ENCODE data around the gene MYO3B.

MYO3B gene

GRCh38 chr2:170310876-170311502 lies 133.0 kb downstream of the MYO3B start:
- no peak for DNase-seq

DNA sequence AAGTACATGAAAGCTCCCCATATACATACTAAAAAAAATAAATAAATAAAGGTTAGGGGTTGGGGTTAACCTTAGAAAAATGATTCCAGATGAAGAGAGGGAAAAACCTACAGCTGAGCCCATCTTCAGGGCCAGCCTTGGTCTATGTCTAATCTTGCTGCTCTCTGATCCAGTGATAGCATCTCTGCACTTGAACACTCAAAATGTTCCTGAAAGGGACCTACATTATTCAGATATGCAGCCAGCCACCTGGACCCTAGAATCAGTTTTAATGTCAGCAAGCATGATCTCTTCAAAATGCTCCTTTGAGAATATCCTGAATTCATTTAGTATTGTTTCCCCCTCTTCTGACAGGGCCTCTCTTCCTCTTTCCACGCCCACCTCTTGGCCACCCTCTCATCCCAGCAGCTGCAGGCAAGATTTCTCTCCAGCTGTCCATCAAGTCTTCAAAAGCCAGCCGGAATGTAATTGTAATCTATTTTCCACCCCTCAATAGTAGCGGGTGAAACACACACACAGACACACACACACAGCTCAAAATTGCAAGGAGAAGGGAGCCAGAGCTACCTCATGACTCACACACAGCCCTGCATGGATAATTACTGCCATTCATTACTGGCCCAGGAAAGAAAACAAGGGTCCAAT lies 135.5 kb downstream of the MYO3B start:
- DNase-seq, result no peak

- no peak for DNase-seq
These were observed 136.0 kb downstream of the MYO3B start for GRCh38 chr2:170313992-170314348.

DNA sequence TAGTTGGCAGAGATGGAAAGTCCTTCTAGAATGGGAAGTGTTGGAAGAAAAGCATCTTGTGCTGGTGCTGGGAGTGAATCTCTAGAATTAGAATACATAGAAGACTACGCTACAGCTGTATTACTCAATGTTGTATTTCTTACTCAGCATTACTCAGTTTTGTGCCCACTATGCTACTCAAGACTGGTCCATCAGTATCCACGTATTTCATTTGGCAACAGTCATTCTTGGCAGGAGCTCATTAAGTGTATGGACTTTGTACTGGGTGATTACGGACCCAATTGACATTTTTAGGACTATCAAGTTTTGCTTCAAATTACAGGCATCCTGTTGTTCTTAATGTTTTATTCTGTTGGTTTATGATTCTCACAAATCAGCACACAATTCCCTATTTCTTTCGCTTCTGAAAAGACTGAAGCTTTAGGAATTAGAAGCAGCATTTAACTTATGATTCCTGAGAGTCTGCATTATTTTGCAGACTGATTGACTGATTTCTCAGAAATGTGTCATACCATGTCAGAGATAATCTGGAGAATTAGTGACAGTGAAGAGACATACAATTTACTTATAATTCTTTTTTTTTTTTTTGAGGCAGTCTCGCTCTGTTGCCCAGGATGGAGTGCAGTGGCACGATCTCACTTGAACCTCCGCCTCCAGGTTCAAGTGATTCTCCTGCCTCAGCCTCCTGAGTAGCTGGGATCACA lies 136.9 kb downstream of the MYO3B start:
- DNase-seq, result no peak

DNA sequence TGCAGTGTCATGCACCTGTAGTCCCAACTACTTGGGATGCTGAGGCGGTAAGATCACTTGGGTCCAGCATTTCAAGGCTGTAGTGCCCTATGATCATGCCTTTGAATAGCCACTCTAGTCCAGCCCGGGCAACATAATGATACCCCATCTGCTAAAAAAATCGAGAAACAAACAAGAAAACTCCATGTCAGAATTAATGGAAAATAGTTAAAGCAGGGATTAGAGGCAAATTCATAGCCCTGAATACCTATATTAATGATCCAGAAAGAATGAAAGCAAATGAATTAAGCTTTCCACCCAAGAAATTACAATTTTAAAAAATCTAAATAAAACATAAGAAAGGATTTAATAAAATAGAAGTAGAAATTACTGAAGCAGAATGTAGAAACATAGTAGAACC lies 143.0 kb downstream of the MYO3B start:
- no peak for DNase-seq

GRCh38 chr2:170321526-170321925 lies 143.6 kb downstream of the MYO3B start:
- no peak for DNase-seq

DNA sequence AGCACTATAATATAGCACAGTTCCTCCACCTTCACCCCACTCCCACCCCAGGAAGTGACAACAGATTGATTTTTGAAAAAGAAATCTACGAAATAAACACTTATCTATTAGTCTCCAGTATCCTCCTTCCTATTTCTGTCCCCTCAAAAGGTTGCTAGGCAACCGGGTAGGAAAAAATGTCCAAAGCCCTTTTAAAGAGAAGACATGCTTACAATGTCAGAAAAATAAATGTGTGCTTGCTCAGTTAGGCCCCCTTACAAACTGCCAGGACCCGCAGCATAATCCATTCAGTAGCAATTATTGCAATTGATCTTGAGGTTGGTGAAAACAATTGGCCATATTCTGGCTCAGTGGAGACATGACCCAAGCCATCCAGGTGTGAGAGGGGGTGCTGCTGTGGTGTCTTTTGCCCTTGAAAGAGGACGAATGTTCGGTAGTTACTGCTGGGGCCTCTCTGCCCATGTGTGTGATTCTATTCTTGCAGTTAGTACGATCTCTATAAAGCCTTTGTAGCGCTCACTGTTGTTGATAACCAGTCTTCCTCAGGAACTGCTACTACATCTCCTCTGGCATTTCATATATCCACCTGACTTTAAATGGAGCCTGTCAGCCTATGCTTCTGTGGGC lies 144.3 kb downstream of the MYO3B start:
- DNase-seq, result no peak

DNA sequence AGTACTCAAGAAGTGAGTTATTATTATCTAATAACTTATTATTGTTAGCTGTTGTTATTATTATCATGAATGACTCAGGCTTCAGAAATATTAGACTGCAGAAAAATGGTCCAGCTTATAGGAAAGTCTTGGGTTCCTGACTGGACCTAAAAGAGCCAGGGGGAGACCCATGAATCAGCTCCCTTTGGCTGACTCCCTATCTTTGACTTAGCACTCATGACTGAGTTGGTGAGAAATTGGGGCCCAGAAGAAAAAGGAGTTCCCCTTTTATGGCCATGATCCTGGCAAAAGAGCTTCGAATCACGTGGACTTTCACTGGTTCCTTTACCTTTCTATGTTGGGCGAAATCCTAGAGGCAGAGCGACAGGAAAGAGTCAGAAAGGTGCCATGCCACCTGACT lies 145.8 kb downstream of the MYO3B start:
- no peak for DNase-seq

GRCh38 chr2:170324640-170325046 lies 146.7 kb downstream of the MYO3B start:
- no peak for DNase-seq

DNA sequence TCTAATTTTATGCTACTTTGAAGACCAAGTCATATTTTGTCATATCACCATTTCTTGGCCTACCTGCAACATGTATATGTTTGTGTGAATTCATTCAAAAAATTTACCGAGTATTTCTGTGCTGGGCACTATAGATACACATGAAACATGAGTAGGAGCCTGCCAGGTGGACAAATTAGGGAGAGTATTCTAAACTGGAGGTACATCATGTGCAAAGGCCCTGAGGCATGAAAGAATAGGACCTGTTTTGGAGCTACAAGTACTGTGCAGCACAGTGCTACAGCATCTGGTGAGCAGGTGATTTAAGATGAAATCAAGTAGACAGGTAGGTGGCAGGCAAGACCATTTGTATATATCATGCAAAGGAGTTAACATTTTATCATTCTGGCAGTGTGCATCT lies 152.9 kb downstream of the MYO3B start:
- DNase-seq, result no peak

GRCh38 chr2:170332676-170333402 lies 154.9 kb downstream of the MYO3B start:
- no peak for DNase-seq

GRCh38 chr2:170335351-170335750 lies 157.4 kb downstream of the MYO3B start:
- DNase-seq, result no peak

DNA sequence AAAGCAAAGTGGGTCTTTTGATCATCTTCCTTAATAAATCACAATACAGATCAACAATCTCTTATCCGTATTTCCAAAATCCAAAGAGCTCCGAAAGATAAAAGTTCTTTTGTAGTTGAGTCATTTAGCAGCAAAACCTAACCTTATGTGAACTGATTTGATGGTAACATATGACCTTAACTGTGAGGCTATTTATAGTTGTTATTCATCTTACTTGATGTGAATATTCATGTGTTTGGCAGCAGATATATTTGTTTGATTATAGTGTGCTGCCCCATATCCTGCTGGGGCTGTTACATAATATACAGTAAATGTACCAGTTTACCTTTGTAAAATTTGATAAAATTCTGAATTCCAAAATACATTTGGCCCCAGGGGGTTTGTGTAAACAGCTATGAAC lies 158.5 kb downstream of the MYO3B start:
- no peak for DNase-seq

DNA sequence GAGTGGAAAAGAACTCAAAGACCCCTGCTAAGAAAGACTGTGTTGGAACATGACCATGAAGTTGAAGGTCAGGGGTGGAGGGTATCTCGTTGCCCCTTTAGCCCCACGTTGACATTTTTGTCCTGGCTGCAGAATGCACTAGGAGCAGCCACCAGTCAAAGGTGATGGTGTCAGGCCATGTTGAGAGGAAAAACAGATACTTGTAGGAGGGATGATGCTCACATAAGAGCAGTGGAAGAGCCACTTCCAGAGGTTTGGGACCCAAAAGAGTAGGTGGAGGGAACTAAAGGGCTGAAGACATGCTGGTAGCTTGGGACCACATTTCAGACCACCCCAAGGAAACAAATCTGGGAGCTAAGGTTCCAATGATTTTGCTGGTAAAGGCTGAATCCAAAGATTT lies 159.0 kb downstream of the MYO3B start:
- no peak for DNase-seq

- no peak for DNase-seq
These were observed 161.4 kb downstream of the MYO3B start for GRCh38 chr2:170339322-170339721.

DNA sequence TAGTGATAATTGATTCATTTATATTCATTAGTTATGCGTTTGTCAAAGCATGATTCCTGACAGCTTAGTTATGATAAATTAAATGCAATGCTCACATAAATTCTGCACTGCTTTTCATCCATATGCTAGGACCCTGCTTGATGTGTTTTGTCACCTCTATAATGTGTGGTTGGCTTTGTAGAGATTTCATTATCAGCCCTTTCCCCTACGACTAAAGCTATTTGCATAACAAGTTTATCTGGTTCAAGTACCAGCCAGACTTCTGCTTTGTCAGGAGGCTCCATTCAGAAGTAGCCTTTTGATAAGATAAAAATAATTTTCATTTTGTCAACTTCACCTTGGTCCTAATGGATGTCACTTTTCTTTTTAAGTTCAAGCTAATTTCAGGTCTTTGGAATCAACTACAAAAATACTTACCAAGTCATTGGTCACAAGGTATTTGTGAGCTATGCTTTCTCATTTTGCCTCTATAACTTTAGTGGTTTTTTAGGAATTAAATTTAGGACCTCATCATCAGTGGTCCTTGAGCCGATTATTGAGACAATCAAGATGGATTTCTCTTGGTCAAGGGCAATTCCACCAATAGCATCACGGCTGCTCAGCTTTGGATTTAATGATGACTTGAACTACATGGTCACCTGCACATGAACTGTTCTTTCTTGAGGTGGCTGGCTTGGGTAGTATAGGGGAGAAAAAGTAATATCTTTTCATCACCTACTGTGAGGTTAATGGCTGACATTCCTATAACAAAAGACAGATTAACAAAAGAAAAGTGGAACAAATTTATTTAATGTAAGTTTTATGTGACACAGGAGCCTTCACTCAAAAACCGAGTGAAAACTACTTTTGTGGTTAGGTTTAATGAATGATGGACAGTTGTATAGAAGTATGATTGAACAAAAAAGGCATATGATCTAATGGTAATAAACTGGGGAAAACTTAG lies 162.1 kb downstream of the MYO3B start:
- DNase-seq, result no peak

DNA sequence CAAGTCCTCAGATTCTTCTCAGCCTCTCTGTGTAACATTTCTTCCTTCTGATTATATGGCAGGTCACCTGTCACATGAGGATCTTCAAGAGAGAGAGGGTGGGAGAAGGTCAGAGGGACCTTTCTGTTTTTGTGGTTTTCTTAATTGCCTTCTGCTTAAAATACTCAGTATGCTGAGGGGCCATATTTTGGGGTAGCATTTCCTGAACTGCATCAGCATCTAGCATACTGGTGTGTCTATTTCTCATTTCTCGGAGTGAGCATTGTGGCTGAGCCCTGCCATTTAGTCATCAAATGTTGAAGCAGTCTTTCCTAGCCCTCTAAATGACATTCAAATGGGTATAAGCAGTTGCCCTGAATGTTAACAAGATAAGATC lies 162.7 kb downstream of the MYO3B start:
- DNase-seq, result no peak

DNA sequence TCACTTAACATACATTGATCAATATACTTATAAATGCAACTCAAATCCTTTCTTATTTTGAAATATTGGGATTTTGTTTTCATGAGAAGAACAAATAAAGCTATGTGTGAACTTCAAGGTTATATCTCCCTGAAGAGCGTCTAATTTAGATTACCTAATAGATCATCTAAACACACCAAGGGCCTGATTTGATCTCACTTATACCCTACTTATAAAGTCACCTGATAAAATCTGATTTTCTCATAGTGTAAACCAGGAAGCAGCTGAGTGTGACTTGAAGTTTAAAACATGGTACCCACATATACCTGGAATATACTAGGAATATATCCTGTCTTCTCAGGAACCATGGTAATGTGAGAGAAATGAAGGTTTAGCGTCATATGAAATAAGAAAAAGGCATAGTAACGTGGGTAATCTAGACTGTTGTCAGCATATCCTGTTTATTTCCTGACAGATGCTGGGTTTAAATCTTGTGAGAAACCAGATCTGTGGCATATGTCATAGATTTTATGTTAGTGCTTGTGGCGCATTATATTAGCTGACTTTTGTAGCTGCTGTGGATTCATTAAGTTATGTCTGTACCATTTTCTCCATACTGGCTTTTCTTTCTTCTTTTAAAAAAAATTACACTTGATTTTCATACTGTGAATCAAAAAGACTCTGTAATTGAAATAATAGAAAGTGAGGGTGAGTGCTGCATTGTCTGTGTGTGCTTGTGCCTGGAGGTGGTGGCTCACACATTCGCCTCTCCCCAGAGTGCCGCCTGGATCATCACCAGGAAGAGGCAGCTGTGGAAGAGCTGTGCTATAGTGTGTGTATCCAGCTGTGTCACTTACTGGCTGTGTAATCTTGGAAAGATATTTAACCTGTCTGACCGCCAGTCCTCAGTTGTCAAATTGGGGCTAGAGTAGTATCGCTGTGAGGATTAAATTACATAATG lies 164.0 kb downstream of the MYO3B start:
- DNase-seq, result no peak

GRCh38 chr2:170344663-170345346 lies 166.9 kb downstream of the MYO3B start:
- no peak for DNase-seq

DNA sequence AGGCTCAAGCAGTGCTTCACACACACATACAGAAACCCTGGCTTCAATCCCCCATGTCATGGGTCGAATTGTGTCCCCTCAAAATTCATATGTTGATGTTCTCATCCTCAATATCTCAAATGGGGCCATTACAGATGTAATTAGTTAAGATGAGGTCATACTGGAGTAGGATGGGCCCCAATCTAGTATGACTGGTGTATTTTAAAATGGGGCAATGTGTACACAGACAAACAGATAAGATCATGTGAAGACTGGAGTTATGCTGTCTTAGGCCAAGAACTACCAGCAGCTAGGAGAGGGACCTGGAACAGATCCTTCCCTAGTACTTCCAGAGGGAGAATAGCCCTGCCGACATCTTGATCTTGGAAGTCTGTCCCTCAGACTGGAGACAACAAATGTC lies 167.7 kb downstream of the MYO3B start:
- no peak for DNase-seq
